HG02571 (cell line): Measurements from ENCODE around the gene RPS4Y2.

Experiments
- ATAC-seq: cut with Tn5 transposase; IDR thresholded peaks from one replicate; pipeline ENCODE4 v1.9.1; 2021; ENCODE audit warnings: mild to moderate bottlenecking, moderate library complexity; ENCODE audit not compliant: unreplicated experiment

RPS4Y2 gene

GRCh38 chrY:20755808-20756207 is at the start of gene RPS4Y2:
TSS of gene RPS4Y2 (plus strand) at chrY:20756108. CDS start at chrY:20756164, 56 bp downstream.
- ATAC-seq: no peak

GRCh38 chrY:20714391-20714790 is 41.5 kb upstream of the RPS4Y2 start:
- ATAC-seq: no peak

- no peak for ATAC-seq
Observed at GRCh38 chrY:20726184-20726907, 29.6 kb upstream of the RPS4Y2 start.

GRCh38 chrY:20735200-20735599 is 20.7 kb upstream of the RPS4Y2 start:
- no peak for ATAC-seq

GRCh38 chrY:20739806-20740205 is 16.1 kb upstream of the RPS4Y2 start:
- no peak for ATAC-seq

- ATAC-seq: no peak
Observed at GRCh38 chrY:20740609-20741008, 15.3 kb upstream of the RPS4Y2 start.

- no peak for ATAC-seq
Observed at GRCh38 chrY:20745060-20745459, 10.8 kb upstream of the RPS4Y2 start.

GRCh38 chrY:20746919-20747318 is 9.0 kb upstream of the RPS4Y2 start:
- no peak for ATAC-seq

- no peak for ATAC-seq
Observed at GRCh38 chrY:20763869-20764268, 8.0 kb downstream of the RPS4Y2 start.

- ATAC-seq: no peak
Observed at GRCh38 chrY:20765117-20765516, 9.2 kb downstream of the RPS4Y2 start.

- ATAC-seq: no peak
Observed at GRCh38 chrY:20770755-20771154, 14.8 kb downstream of the RPS4Y2 start.

- no peak for ATAC-seq
Observed at GRCh38 chrY:20776104-20776503, 20.2 kb downstream of the RPS4Y2 start.

- no peak for ATAC-seq
Observed at GRCh38 chrY:20780104-20780654, 24.3 kb downstream of the RPS4Y2 start.

- no peak for ATAC-seq
Observed at GRCh38 chrY:20780776-20781175, 24.9 kb downstream of the RPS4Y2 start.

- ATAC-seq: no peak
Observed at GRCh38 chrY:20781408-20781807, 25.5 kb downstream of the RPS4Y2 start.

GRCh38 chrY:20784965-20785364 is 29.1 kb downstream of the RPS4Y2 start:
- ATAC-seq: no peak

GRCh38 chrY:20787076-20787475 is 31.2 kb downstream of the RPS4Y2 start:
- no peak for ATAC-seq

GRCh38 chrY:20798351-20799049 is 42.6 kb downstream of the RPS4Y2 start:
- ATAC-seq: no peak

GRCh38 chrY:20802659-20803058 is 46.8 kb downstream of the RPS4Y2 start:
- no peak for ATAC-seq

GRCh38 chrY:20806243-20806642 is 50.3 kb downstream of the RPS4Y2 start:
- ATAC-seq: no peak

GRCh38 chrY:20813459-20813858 is 57.6 kb downstream of the RPS4Y2 start:
- ATAC-seq: no peak

- ATAC-seq: no peak
Observed at GRCh38 chrY:20814794-20815193, 58.9 kb downstream of the RPS4Y2 start.
